Measurements from ENCODE around the gene ABCC1. TPM values are rescaled to one million over a fixed set of nuclear protein-coding genes. Genes with fewer than 3 reads are reported as not detected.

ABCC1 gene
- total and polyA plus RNA-seq, 2 experiments from 2014 or later, result 7.0 to 9.3 TPM

GRCh38 chr16:16136588-16136987, 187.2 kb downstream of the ABCC1 start:
- 93% methylated on average over 6 of the region's 6 CpGs for WGBS (ENCODE audit: low lambda C conversion rate, missing lambda C conversion rate)
- Histone ChIP-seq H3K4me3 (no peak overlapping the region), H3K36me3 (replicated peaks; ENCODE audit: insufficient read depth, low read depth) (no peaks in the 10 kb centered on the region), H3K27ac (no peak overlapping the region), H3K27me3 (no peaks in the 10 kb centered on the region), H3K4me1 (ENCODE audit: insufficient read depth) (no peaks in the 10 kb centered on the region), H3K4me2 (no peak overlapping the region), H2AFZ (no peak overlapping the region), H3K9me3 (ENCODE audit: low read depth) (no peaks in the 10 kb centered on the region), H4K20me1 (ENCODE audit: insufficient read depth, poor library complexity, severe bottlenecking) (no peaks in the 10 kb centered on the region), H3K79me2 (no peaks in the 10 kb centered on the region), H3K9me2 (replicated peaks; ENCODE audit: insufficient read depth) (no peaks in the 10 kb centered on the region)
- no peak for DNase-seq (ENCODE audit: low spot score)
- TF ChIP-seq EZH2 (IDR thresholded peaks at IDR 0.05; ENCODE audit: borderline replicate concordance), result no peak
- no peak for TF ChIP-seq EZH2phosphoT487 (IDR thresholded peaks at IDR 0.05; ENCODE audit: low read depth, severe bottlenecking, unreplicated experiment)
- TF ChIP-seq CTCF (IDR thresholded peaks at IDR 0.05; ENCODE audit: poor library complexity), result no peak

- Histone ChIP-seq H3K9me2 (replicated peaks; ENCODE audit: insufficient read depth) (no peaks in the 10 kb centered on the region), H4K20me1 (ENCODE audit: insufficient read depth, poor library complexity, severe bottlenecking) (no peaks in the 10 kb centered on the region), H3K9me3 (ENCODE audit: low read depth) (no peaks in the 10 kb centered on the region), H3K4me1 (ENCODE audit: insufficient read depth) (no peaks in the 10 kb centered on the region), H3K4me2 (no peak overlapping the region), H3K79me2 (no peaks in the 10 kb centered on the region), H3K4me3 (no peak overlapping the region), H3K36me3 (replicated peaks; ENCODE audit: insufficient read depth, low read depth) (no peaks in the 10 kb centered on the region), H2AFZ (no peak overlapping the region), H3K27me3 (no peaks in the 10 kb centered on the region), H3K27ac (no peak overlapping the region)
- TF ChIP-seq CTCF (IDR thresholded peaks at IDR 0.05; ENCODE audit: poor library complexity), result no peak
- TF ChIP-seq EZH2 (IDR thresholded peaks at IDR 0.05; ENCODE audit: borderline replicate concordance), result no peak
- no peak for TF ChIP-seq EZH2phosphoT487 (IDR thresholded peaks at IDR 0.05; ENCODE audit: low read depth, severe bottlenecking, unreplicated experiment)
- WGBS (ENCODE audit: low lambda C conversion rate, missing lambda C conversion rate), result 85% methylated on average over 8 of the region's 8 CpGs
- no peak for DNase-seq (ENCODE audit: low spot score)
These were observed 187.7 kb downstream of the ABCC1 start for GRCh38 chr16:16137110-16137509.

- Histone ChIP-seq H3K9me2 (replicated peaks; ENCODE audit: insufficient read depth) (no peaks in the 10 kb centered on the region), H3K27me3 (no peaks in the 10 kb centered on the region), H2AFZ (no peak overlapping the region), H3K4me2 (no peak overlapping the region), H3K79me2 (no peaks in the 10 kb centered on the region), H4K20me1 (ENCODE audit: insufficient read depth, poor library complexity, severe bottlenecking) (no peaks in the 10 kb centered on the region), H3K36me3 (replicated peaks; ENCODE audit: insufficient read depth, low read depth) (no peaks in the 10 kb centered on the region), H3K4me1 (ENCODE audit: insufficient read depth) (no peaks in the 10 kb centered on the region), H3K9me3 (ENCODE audit: low read depth) (no peaks in the 10 kb centered on the region), H3K27ac (no peak overlapping the region), H3K4me3 (no peak overlapping the region)
- WGBS (ENCODE audit: low lambda C conversion rate, missing lambda C conversion rate), result over 99% methylated on average over 15 of the region's 15 CpGs
- no peak for TF ChIP-seq EZH2 (IDR thresholded peaks at IDR 0.05; ENCODE audit: borderline replicate concordance)
- no peak for TF ChIP-seq EZH2phosphoT487 (IDR thresholded peaks at IDR 0.05; ENCODE audit: low read depth, severe bottlenecking, unreplicated experiment)
- DNase-seq (ENCODE audit: low spot score), result no peak
These were observed 188.7 kb downstream of the ABCC1 start for GRCh38 chr16:16138034-16138635.

- Histone ChIP-seq H3K4me2 (no peak overlapping the region), H3K27me3 (no peaks in the 10 kb centered on the region), H3K79me2 (no peaks in the 10 kb centered on the region), H3K27ac (no peak overlapping the region), H3K9me2 (replicated peaks; ENCODE audit: insufficient read depth) (no peaks in the 10 kb centered on the region), H4K20me1 (ENCODE audit: insufficient read depth, poor library complexity, severe bottlenecking) (no peaks in the 10 kb centered on the region), H3K36me3 (replicated peaks; ENCODE audit: insufficient read depth, low read depth) (no peaks in the 10 kb centered on the region), H2AFZ (no peak overlapping the region), H3K4me1 (ENCODE audit: insufficient read depth) (no peaks in the 10 kb centered on the region), H3K9me3 (ENCODE audit: low read depth) (no peaks in the 10 kb centered on the region), H3K4me3 (no peak overlapping the region)
- DNase-seq (ENCODE audit: low spot score), result no peak
- WGBS (ENCODE audit: low lambda C conversion rate, missing lambda C conversion rate), result 99% methylated on average over 10 of the region's 10 CpGs
- TF ChIP-seq EZH2phosphoT487 (IDR thresholded peaks at IDR 0.05; ENCODE audit: low read depth, severe bottlenecking, unreplicated experiment) (no peak), CTCF (IDR thresholded peaks at IDR 0.05; ENCODE audit: poor library complexity) (no peak), EZH2 (IDR thresholded peaks at IDR 0.05; ENCODE audit: borderline replicate concordance) (no peak)
These were observed 189.6 kb downstream of the ABCC1 start for GRCh38 chr16:16139061-16139460.
